ENCODE results near the gene SMIM41. TPM values are rescaled to one million over a fixed set of nuclear protein-coding genes. Genes with fewer than 3 reads are reported as not detected.
"Not testable (repeated sequence)": the region's sequence is repeated elsewhere in the genome, so short reads cannot be mapped to it uniquely, and the experiment has no call there.

The SMIM41 gene
- total RNA-seq, 2 experiments from 2014 or later: not detected

GRCh38 chr12:52087961-52088820, 8.7 kb downstream of the SMIM41 start:
- Mint-ChIP-seq H3K36me3 (no peaks in the 10 kb centered on the region), H3K4me1 (peaks cover 2% of the 10 kb centered on the region), H3K27me3 (peaks cover 60% of the 10 kb centered on the region), H3K27ac (no peak overlapping the region), H3K9me3 (ENCODE audit: low read depth) (no peaks in the 10 kb centered on the region), H3K4me3 (no peak overlapping the region)
- ATAC-seq (no peak), DNase-seq (no peak)
- CTCF ChIA-PET: interaction anchor here (1.0 to 15.9 kb wide), 4 partner anchors 19 to 62 kb away, joined by 3 to 410 read pairs (median 4); partner anchors contain the start of gene ATG101

- no peak overlapping the region for H3K27ac Mint-ChIP-seq
- no peaks in the 10 kb centered on the region for H3K4me1 Mint-ChIP-seq
- DNase-seq (no peak), ATAC-seq (no peak)
- peaks cover 65% of the 10 kb centered on the region for H3K27me3 Mint-ChIP-seq
- CTCF ChIA-PET: interaction anchor here (1.0 to 15.9 kb wide), 2 partner anchors 31 to 64 kb away, joined by 3 to 410 read pairs; no protein-coding TSS in a partner anchor
- no peak overlapping the region for H3K4me3 Mint-ChIP-seq
- no peaks in the 10 kb centered on the region for H3K9me3 Mint-ChIP-seq (ENCODE audit: low read depth)
- no peaks in the 10 kb centered on the region for H3K36me3 Mint-ChIP-seq
These were observed 10.0 kb downstream of the SMIM41 start for GRCh38 chr12:52089491-52089890.

GRCh38 chr12:52090291-52090690, 10.8 kb downstream of the SMIM41 start:
- Mint-ChIP-seq H3K4me3 (no peak overlapping the region), H3K4me1 (no peaks in the 10 kb centered on the region), H3K27ac (no peak overlapping the region), H3K9me3 (ENCODE audit: low read depth) (no peaks in the 10 kb centered on the region), H3K36me3 (no peaks in the 10 kb centered on the region), H3K27me3 (peaks cover 65% of the 10 kb centered on the region)
- CTCF ChIA-PET: interaction anchor here (0.8 to 15.9 kb wide), 3 partner anchors 16 to 65 kb away, joined by 3 to 410 read pairs (median 5); no protein-coding TSS in a partner anchor
- no peak for ATAC-seq
- no peak for DNase-seq

GRCh38 chr12:52091061-52091460, 11.6 kb downstream of the SMIM41 start:
- DNase-seq: no peak
- Mint-ChIP-seq H3K4me3 (no peak overlapping the region), H3K9me3 (ENCODE audit: low read depth) (no peaks in the 10 kb centered on the region), H3K27me3 (peaks cover 65% of the 10 kb centered on the region), H3K36me3 (no peaks in the 10 kb centered on the region), H3K4me1 (no peaks in the 10 kb centered on the region), H3K27ac (no peak overlapping the region)
- CTCF ChIA-PET: interaction anchor here (0.6 to 1.5 kb wide), 4 partner anchors 15 to 487 kb away, joined by 3 to 11 read pairs (median 4); no protein-coding TSS in a partner anchor
- ATAC-seq: no peak

GRCh38 chr12:52091869-52092268, 12.4 kb downstream of the SMIM41 start:
- CTCF ChIA-PET: interaction anchor here (0.6 to 1.5 kb wide), 2 partner anchors 66 to 486 kb away, joined by 3 to 11 read pairs; no protein-coding TSS in a partner anchor
- peaks cover 62% of the 10 kb centered on the region for H3K27me3 Mint-ChIP-seq
- DNase-seq: no peak
- no peak overlapping the region for H3K27ac Mint-ChIP-seq
- H3K4me1 Mint-ChIP-seq: no peaks in the 10 kb centered on the region
- H3K36me3 Mint-ChIP-seq: no peaks in the 10 kb centered on the region
- no peaks in the 10 kb centered on the region for H3K9me3 Mint-ChIP-seq (ENCODE audit: low read depth)
- ATAC-seq: no peak
- H3K4me3 Mint-ChIP-seq: no peak overlapping the region

GRCh38 chr12:52093346-52093745, 13.8 kb downstream of the SMIM41 start:
- ATAC-seq: no peak
- DNase-seq: no peak
- Mint-ChIP-seq H3K27ac (no peak overlapping the region), H3K4me3 (no peak overlapping the region), H3K4me1 (no peaks in the 10 kb centered on the region), H3K36me3 (no peaks in the 10 kb centered on the region), H3K9me3 (ENCODE audit: low read depth) (no peaks in the 10 kb centered on the region), H3K27me3 (peaks cover 48% of the 10 kb centered on the region)
- CTCF ChIA-PET: interaction anchor here (1.2 kb wide), 1 partner anchor 68 kb away, joined by 4 read pairs; no protein-coding TSS in a partner anchor

GRCh38 chr12:52096332-52097044, 17.0 kb downstream of the SMIM41 start:
- CTCF ChIA-PET: no interaction called here
- H3K27me3 Mint-ChIP-seq: peaks cover 22% of the 10 kb centered on the region
- no peak for DNase-seq
- no peak for ATAC-seq
- H3K9me3 Mint-ChIP-seq (ENCODE audit: low read depth): no peaks in the 10 kb centered on the region
- no peak overlapping the region for H3K4me3 Mint-ChIP-seq
- H3K36me3 Mint-ChIP-seq: no peaks in the 10 kb centered on the region
- H3K27ac Mint-ChIP-seq: no peak overlapping the region
- H3K4me1 Mint-ChIP-seq: no peaks in the 10 kb centered on the region

GRCh38 chr12:52097045-52097666, 17.7 kb downstream of the SMIM41 start:
- ATAC-seq: no peak
- Mint-ChIP-seq H3K4me1 (no peaks in the 10 kb centered on the region), H3K4me3 (no peak overlapping the region), H3K27ac (no peak overlapping the region), H3K9me3 (ENCODE audit: low read depth) (no peaks in the 10 kb centered on the region), H3K27me3 (peaks cover 21% of the 10 kb centered on the region), H3K36me3 (no peaks in the 10 kb centered on the region)
- CTCF ChIA-PET: no interaction called here
- DNase-seq: no peak

GRCh38 chr12:52104431-52105089, 25.1 kb downstream of the SMIM41 start:
- H3K9me3 Mint-ChIP-seq (ENCODE audit: low read depth); ATAC-seq; H3K4me3 Mint-ChIP-seq; H3K36me3 Mint-ChIP-seq; H3K27ac Mint-ChIP-seq; DNase-seq; H3K4me1 Mint-ChIP-seq: not testable (repeated sequence)
- H3K27me3 Mint-ChIP-seq: peaks cover 56% of the 10 kb centered on the region
- CTCF ChIA-PET: interaction anchor here (1.5 to 1.6 kb wide), 4 partner anchors 12 to 79 kb away, joined by 3 to 6 read pairs (median 4); no protein-coding TSS in a partner anchor

GRCh38 chr12:52116222-52117125, 37.0 kb downstream of the SMIM41 start:
- DNase-seq: peak; percentile 73
- H3K36me3 Mint-ChIP-seq; H3K27me3 Mint-ChIP-seq; ATAC-seq; H3K4me3 Mint-ChIP-seq; H3K27ac Mint-ChIP-seq; H3K9me3 Mint-ChIP-seq (ENCODE audit: low read depth): not testable (repeated sequence)
- H3K4me1 Mint-ChIP-seq: peaks cover 37% of the 10 kb centered on the region
- CTCF ChIA-PET: interaction anchor here (1.0 to 11.2 kb wide), 7 partner anchors 11 to 231 kb away, joined by 3 to 269 read pairs (median 5); partner anchors contain the start of gene ATG101

GRCh38 chr12:52117806-52118475, 38.4 kb downstream of the SMIM41 start:
- Mint-ChIP-seq H3K4me1 (peaks cover 41% of the 10 kb centered on the region), H3K27me3 (peaks cover 13% of the 10 kb centered on the region)
- not testable (repeated sequence) for H3K36me3 Mint-ChIP-seq; DNase-seq; H3K27ac Mint-ChIP-seq; H3K9me3 Mint-ChIP-seq (ENCODE audit: low read depth); H3K4me3 Mint-ChIP-seq; ATAC-seq
- CTCF ChIA-PET: interaction anchor here (1.7 to 11.2 kb wide), 4 partner anchors 10 to 232 kb away, joined by 5 to 269 read pairs (median 10); no protein-coding TSS in a partner anchor

Measured in activated CD8-positive, alpha-beta memory T cell treated with anti-CD3 and anti-CD28 coated beads, Interleukin-2, amount 10 ng/mL, durations not matched to agents 7 days and 5 days (primary cell).